ENCODE results near the gene NDST1. TPM values are rescaled to one million over a fixed set of nuclear protein-coding genes. Genes with fewer than 3 reads are reported as not detected.

NDST1 gene
- total and polyA plus RNA-seq, 2 donors (not counting 3 experiments of a cell fraction or from before 2014, with no cell fraction given) = 38.6 to 102 TPM

DNA sequence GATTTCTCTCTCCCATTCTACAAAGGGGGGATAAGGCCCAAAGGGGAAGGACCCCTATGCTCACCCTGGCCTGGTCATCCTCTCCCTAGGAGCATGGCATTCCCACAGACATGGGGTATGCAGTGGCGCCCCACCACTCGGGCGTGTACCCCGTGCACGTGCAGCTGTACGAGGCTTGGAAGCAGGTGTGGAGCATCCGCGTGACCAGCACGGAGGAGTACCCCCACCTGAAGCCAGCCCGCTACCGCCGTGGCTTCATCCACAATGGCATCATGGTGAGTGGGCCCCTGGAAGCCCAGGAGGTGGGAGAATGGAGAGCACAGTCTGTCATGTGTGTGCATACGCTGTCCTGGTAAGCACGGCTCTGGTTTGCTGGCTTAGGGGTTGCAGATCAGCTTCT, 27.7 kb downstream of the NDST1 start:
- no TSS peak for BruUV-seq (replicated peaks)
- no peaks in the 10 kb centered on the region for H3K27me3 ChIP-seq (ENCODE audit: control insufficient read depth in 2 of 2, insufficient read depth in 2 of 2, low read length in 2 of 2)
- H3K27ac ChIP-seq (ENCODE audit: insufficient read depth, low read depth, low read length) = no peak overlapping the region
- no peaks in the 10 kb centered on the region for H4K20me1 ChIP-seq (replicated peaks; ENCODE audit: control insufficient read depth, extremely low read depth, insufficient read depth, low read length)
- no peaks in the 10 kb centered on the region for H3K9me1 ChIP-seq (replicated peaks; ENCODE audit: control insufficient read depth, extremely low read depth, insufficient read depth, low read length)
- H3K4me1 ChIP-seq (ENCODE audit: control insufficient read depth, extremely low read depth, insufficient read depth, low read length) = no peaks in the 10 kb centered on the region
- no peaks in the 10 kb centered on the region for H3K9me3 ChIP-seq (replicated peaks; ENCODE audit: control insufficient read depth, insufficient read depth, low read length)
- H3K9ac ChIP-seq (replicated peaks; ENCODE audit: extremely low read depth, insufficient read depth, low read length) = no peak overlapping the region
- H3K36me3 ChIP-seq (ENCODE audit: control insufficient read depth in 2 of 2, extremely low read depth in 1 of 2, insufficient read depth in 2 of 2, low read length in 2 of 2) = peaks cover 5 to 50% of the 10 kb centered on the region in 2 experiments
- H3K4me2 ChIP-seq (ENCODE audit: insufficient read depth, low read length) = no peak overlapping the region
- H3K79me2 ChIP-seq (ENCODE audit: control insufficient read depth, insufficient read depth, low read length) = no peaks in the 10 kb centered on the region
- dilution Hi-C loops (cut with MboI; ENCODE audit: extremely low pct_ligation_motif_present, low sequenced_read_pairs) (no loop called here), intact Hi-C loops (cut with micrococcal nuclease) (no loop called here)
- ChIA-PET CTCF (interaction anchor here (1.2 kb wide), 2 partner anchors 20 to 77 kb away, joined by 3 to 4 read pairs; no protein-coding TSS in a partner anchor), POLR2A (no interaction called here)
- DNase-seq (ENCODE audit: low read depth, low spot score) = no peak
- TF ChIP-seq MYC (IDR thresholded peaks at IDR 0.05; ENCODE audit: low read depth, low read length) (no peak), POLR2AphosphoS5 (IDR thresholded peaks at IDR 0.05; ENCODE audit: insufficient read depth, low read depth, low read length) (no peak), FOS (IDR thresholded peaks at IDR 0.05; ENCODE audit: borderline replicate concordance, insufficient read depth, low read length) (no peak), POLR2A (IDR thresholded peaks at IDR 0.05; ENCODE audit: low read depth, low read length) (no peak), GATA2 (IDR thresholded peaks at IDR 0.05; ENCODE audit: insufficient read depth, insufficient read length, low read depth, low read length) (no peak), JUN (IDR thresholded peaks at IDR 0.05; ENCODE audit: borderline replicate concordance, insufficient read depth, insufficient read length, low read depth) (no peak), EZH2 (IDR thresholded peaks at IDR 0.05; ENCODE audit: borderline replicate concordance, low read depth, low read length, severe bottlenecking) (no peak)
- TF ChIP-seq, protein P1, sequence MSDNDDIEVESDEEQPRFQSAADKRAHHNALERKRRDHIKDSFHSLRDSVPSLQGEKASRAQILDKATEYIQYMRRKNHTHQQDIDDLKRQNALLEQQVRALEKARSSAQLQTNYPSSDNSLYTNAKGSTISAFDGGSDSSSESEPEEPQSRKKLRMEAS (IDR thresholded peaks at IDR 0.05; ENCODE audit: insufficient read depth, insufficient read length) = no peak
- TF ChIP-seq, protein P2, sequence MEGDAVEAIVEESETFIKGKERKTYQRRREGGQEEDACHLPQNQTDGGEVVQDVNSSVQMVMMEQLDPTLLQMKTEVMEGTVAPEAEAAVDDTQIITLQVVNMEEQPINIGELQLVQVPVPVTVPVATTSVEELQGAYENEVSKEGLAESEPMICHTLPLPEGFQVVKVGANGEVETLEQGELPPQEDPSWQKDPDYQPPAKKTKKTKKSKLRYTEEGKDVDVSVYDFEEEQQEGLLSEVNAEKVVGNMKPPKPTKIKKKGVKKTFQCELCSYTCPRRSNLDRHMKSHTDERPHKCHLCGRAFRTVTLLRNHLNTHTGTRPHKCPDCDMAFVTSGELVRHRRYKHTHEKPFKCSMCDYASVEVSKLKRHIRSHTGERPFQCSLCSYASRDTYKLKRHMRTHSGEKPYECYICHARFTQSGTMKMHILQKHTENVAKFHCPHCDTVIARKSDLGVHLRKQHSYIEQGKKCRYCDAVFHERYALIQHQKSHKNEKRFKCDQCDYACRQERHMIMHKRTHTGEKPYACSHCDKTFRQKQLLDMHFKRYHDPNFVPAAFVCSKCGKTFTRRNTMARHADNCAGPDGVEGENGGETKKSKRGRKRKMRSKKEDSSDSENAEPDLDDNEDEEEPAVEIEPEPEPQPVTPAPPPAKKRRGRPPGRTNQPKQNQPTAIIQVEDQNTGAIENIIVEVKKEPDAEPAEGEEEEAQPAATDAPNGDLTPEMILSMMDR (IDR thresholded peaks at IDR 0.05; ENCODE audit: extremely low read depth in 1 of 2, insufficient read depth in 1 of 2, low read depth in 1 of 2, low read length in 2 of 2) = no peak
- no peak for FAIRE-seq
- no peak overlapping the region for H2AFZ ChIP-seq (ENCODE audit: low read depth, low read length)
- no peak overlapping the region for H3K4me3 ChIP-seq (replicated peaks in 1 of 3; ENCODE audit: insufficient read depth in 1 of 3, low read depth in 1 of 3, low read length in 3 of 3)

Data from endothelial cell of umbilical vein (primary cell).